Measurements from ENCODE around the gene COL4A6. TPM values are rescaled to one million over a fixed set of nuclear protein-coding genes. Genes with fewer than 3 reads are reported as not detected.

The COL4A6 gene
- total RNA-seq, 3 donors from 2014 or later: 6.9 to 13.9 (median 10.7) TPM

DNA sequence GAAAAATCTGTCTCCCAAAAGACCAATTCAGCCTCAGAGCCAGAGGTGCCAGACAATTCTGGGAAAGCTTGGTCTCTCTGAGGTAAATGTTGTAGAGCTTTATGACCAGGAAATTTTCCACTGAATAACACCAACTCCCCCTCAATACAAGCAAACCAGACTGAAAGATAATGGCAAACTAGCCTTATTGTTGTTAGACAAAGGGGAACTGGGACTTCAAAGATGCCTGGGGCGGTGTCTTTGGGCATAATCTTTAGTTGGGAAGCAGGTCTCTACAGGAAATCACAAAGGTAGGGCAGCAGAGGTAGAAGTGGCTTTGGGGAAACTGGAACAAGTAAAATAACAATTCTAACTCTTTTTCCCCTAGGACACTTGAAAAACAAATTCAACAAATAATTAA lies 12.0 kb downstream of the COL4A6 start:
- H3K4me3 ChIP-seq: no peak overlapping the region

DNA sequence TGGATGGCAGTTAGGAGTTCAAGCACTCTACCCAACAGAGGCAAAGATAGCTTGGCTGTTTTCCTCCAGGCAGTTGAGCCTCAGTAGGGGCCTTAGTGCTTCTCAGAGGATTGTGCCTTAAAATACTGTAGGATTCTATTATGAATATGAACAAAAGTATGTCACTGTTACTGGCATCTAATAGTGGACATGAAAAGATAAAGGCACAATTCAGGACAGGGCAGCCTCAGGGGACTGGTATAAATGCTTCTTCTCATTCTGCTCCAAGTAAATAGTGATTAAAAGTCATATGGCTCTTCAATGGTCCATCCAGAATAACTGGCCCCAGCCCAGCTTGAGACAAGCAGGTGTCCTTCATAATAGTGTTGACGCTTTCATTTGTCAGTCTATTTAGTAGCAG lies 17.7 kb downstream of the COL4A6 start:
- Histone ChIP-seq H3K9me3 (no peaks in the 10 kb centered on the region), H3K27me3 (peaks cover 0 to 57% of the 10 kb centered on the region in 2 donors), H3K27ac (no peak overlapping the region), H3K4me3 (no peak overlapping the region), H3K4me1 (no peaks in the 10 kb centered on the region), H3K36me3 (no peaks in the 10 kb centered on the region)
- intact Hi-C loops (cut with DNase I; ENCODE audit: low total_unique reads): no loop called here
- no peak for TF ChIP-seq POLR2A (IDR thresholded peaks at IDR 0.05)
- no peak for TF ChIP-seq POLR2AphosphoS5 (IDR thresholded peaks at IDR 0.05)
- TF ChIP-seq, protein P1, sequence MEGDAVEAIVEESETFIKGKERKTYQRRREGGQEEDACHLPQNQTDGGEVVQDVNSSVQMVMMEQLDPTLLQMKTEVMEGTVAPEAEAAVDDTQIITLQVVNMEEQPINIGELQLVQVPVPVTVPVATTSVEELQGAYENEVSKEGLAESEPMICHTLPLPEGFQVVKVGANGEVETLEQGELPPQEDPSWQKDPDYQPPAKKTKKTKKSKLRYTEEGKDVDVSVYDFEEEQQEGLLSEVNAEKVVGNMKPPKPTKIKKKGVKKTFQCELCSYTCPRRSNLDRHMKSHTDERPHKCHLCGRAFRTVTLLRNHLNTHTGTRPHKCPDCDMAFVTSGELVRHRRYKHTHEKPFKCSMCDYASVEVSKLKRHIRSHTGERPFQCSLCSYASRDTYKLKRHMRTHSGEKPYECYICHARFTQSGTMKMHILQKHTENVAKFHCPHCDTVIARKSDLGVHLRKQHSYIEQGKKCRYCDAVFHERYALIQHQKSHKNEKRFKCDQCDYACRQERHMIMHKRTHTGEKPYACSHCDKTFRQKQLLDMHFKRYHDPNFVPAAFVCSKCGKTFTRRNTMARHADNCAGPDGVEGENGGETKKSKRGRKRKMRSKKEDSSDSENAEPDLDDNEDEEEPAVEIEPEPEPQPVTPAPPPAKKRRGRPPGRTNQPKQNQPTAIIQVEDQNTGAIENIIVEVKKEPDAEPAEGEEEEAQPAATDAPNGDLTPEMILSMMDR (IDR thresholded peaks at IDR 0.05): no peak
- no peak for DNase-seq (ENCODE audit: low spot score in 2 of 2)

More for the DNA sequence above, 12.0 kb downstream of the COL4A6 start:
- no peak overlapping the region for H3K27ac ChIP-seq
- H3K4me1 ChIP-seq: no peaks in the 10 kb centered on the region
- no peak for DNase-seq (ENCODE audit: low spot score in 2 of 2)
- peaks cover 0 to 37% of the 10 kb centered on the region in 2 donors for H3K27me3 ChIP-seq
- H3K36me3 ChIP-seq: no peaks in the 10 kb centered on the region
- intact Hi-C loops (cut with DNase I; ENCODE audit: low total_unique reads): no loop called here
- TF ChIP-seq, protein P1 (IDR thresholded peaks at IDR 0.05): no peak
- TF ChIP-seq POLR2AphosphoS5 (IDR thresholded peaks at IDR 0.05): no peak
- no peak for TF ChIP-seq POLR2A (IDR thresholded peaks at IDR 0.05)
- H3K9me3 ChIP-seq: no peaks in the 10 kb centered on the region

DNA sequence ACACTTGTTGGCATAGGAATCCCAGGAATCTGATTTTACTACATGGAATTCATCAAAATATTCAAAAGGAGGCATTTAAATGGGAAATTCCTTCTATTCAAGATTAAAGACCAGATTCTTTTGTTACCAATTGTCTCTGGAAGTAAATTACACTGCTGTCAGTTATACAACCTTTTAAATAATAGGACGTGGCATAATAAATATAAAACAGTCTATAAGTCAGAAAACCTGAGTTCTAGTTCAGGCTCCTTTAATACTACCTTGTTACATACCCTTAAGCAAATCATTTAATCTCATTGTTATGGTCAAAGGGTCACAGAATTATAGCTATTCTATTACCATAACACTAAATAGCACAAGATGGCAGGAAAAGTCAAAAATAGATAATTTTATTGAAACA lies 18.8 kb downstream of the COL4A6 start:
- H3K9me3 ChIP-seq: no peaks in the 10 kb centered on the region
- no peaks in the 10 kb centered on the region for H3K4me1 ChIP-seq
- H3K4me3 ChIP-seq: no peak overlapping the region
- H3K27me3 ChIP-seq: peaks cover 0 to 53% of the 10 kb centered on the region in 2 donors
- TF ChIP-seq, protein P1 (IDR thresholded peaks at IDR 0.05): no peak
- TF ChIP-seq POLR2AphosphoS5 (IDR thresholded peaks at IDR 0.05) (no peak), POLR2A (IDR thresholded peaks at IDR 0.05) (no peak)
- intact Hi-C loops (cut with DNase I; ENCODE audit: low total_unique reads): no loop called here
- no peak for DNase-seq (ENCODE audit: low spot score in 2 of 2)
- no peak overlapping the region for H3K27ac ChIP-seq
- H3K36me3 ChIP-seq: no peaks in the 10 kb centered on the region

DNA sequence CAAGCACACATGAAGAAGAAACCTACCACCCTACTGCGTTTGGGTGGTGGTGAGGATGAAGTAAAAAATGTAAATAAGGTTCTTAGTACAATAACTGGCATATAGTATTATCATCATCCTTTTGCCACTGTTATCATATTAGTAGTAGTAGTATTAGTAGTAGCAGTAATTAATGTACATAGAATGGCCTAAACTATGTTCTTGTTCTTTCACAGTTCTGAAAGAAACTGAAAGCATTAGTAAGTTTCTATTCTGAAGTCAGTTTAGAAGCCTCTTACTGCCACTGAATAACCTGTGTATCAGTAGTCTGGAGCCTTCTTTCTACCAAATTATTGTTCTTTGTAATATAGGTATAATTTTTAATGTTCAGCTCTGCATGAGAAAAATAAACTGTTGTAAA lies 21.0 kb downstream of the COL4A6 start:
- no peak overlapping the region for H3K4me3 ChIP-seq
- H3K36me3 ChIP-seq: no peaks in the 10 kb centered on the region
- TF ChIP-seq, protein P1 (IDR thresholded peaks at IDR 0.05): no peak
- TF ChIP-seq POLR2A (IDR thresholded peaks at IDR 0.05): no peak
- no peak for TF ChIP-seq POLR2AphosphoS5 (IDR thresholded peaks at IDR 0.05)
- no peak overlapping the region for H3K27ac ChIP-seq
- no peaks in the 10 kb centered on the region for H3K4me1 ChIP-seq
- no peaks in the 10 kb centered on the region for H3K9me3 ChIP-seq
- intact Hi-C loops (cut with DNase I; ENCODE audit: low total_unique reads): no loop called here
- DNase-seq (ENCODE audit: low spot score in 2 of 2): no peak
- H3K27me3 ChIP-seq: peaks cover 0 to 57% of the 10 kb centered on the region in 2 donors

DNA sequence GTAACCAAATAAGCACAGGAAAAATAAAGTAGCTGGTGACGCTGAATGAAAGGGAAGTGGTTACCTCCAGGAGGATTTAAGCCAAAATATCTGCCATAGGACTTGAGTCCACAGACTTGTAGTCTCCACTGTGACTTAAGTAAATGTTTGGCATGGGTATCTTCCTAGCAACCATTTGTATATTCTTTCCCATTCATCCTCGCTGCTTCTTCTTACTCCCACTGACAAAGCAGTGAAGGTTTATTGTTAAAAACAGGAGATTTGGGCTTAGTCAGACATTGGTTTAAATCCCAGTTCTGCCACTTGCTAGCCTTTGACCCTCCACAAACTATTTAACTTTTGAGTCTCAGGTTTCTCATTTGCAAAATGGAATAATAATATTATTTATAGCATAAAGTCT lies 22.3 kb downstream of the COL4A6 start:
- Histone ChIP-seq H3K27ac (no peak overlapping the region), H3K36me3 (no peaks in the 10 kb centered on the region), H3K4me1 (no peaks in the 10 kb centered on the region), H3K27me3 (peaks cover 0 to 48% of the 10 kb centered on the region in 2 donors), H3K4me3 (no peak overlapping the region), H3K9me3 (no peaks in the 10 kb centered on the region)
- DNase-seq (ENCODE audit: low spot score in 2 of 2): no peak
- intact Hi-C loops (cut with DNase I; ENCODE audit: low total_unique reads): no loop called here
- TF ChIP-seq, protein P1 (IDR thresholded peaks at IDR 0.05): no peak
- no peak for TF ChIP-seq POLR2A (IDR thresholded peaks at IDR 0.05)
- no peak for TF ChIP-seq POLR2AphosphoS5 (IDR thresholded peaks at IDR 0.05)

Measured in breast epithelium (tissue), 4 donors.